CD4-positive, alpha-beta T cell (primary cell): ENCODE results near the gene ZNF431. TPM values are rescaled to one million over a fixed set of nuclear protein-coding genes. Genes with fewer than 3 reads are reported as not detected.

Experiments
- ATAC-seq: fragments of 200-7000 bp; cut with Tn5 transposase; one replicate; pipeline ENCODE4 v1.10.0; 2022; ENCODE audit warnings: mild to moderate bottlenecking; ENCODE audit not compliant: poor library complexity
- CTCF ChIA-PET: fragments of 350-600 bp; sonication (Branson Sonifier 250); formaldehyde crosslinking; loops from one replicate; lab custom pipeline; 2021; ENCODE audit warnings: antibody characterized with exemption, inconsistent platforms; lab: Charles Lee
- POLR2A ChIA-PET: fragments of 350-600 bp; sonication (Branson Sonifier 250); formaldehyde crosslinking; loops from one replicate; lab custom pipeline; 2021; ENCODE audit warnings: antibody characterized with exemption, inconsistent platforms; lab: Charles Lee
- DNase-seq, 14 experiments: peaks; one replicate each; pipeline ENCODE4 v3.0.0-alpha.2; 2013 to 2020; ENCODE audit warnings: mixed read lengths in 2 of 14
- H3K27ac ChIP-seq, 2 donors: one replicate each; pipeline versions ENCODE4 v1.5.1 to v1.7.0; 2013; ENCODE audit warnings: low read length in 2 of 2, low read depth in 1 of 2, mild to moderate bottlenecking in 1 of 2
- H3K27me3 ChIP-seq, 2 experiments: 1 replicate in 1 of 2; 2 replicates in 1 of 2; pipeline versions ENCODE4 v1.6.1 to v1.7.0; 2013; ENCODE audit warnings: low read length in 2 of 2, control low read depth in 1 of 2, mild to moderate bottlenecking in 1 of 2, moderate library complexity in 1 of 2; ENCODE audit not compliant: insufficient read depth in 2 of 2, control insufficient read depth in 1 of 2
- H3K36me3 ChIP-seq: one replicate; pipeline ENCODE4 v1.6.1; 2013; ENCODE audit warnings: low read length, control low read depth; ENCODE audit not compliant: insufficient read depth
- H3K4me1 ChIP-seq: one replicate; pipeline ENCODE4 v1.6.1; 2013; ENCODE audit warnings: low read length, control low read depth; ENCODE audit not compliant: insufficient read depth
- H3K4me3 ChIP-seq: one replicate; pipeline ENCODE4 v1.5.1; 2013; ENCODE audit warnings: mild to moderate bottlenecking, low read length, moderate library complexity
- H3K9me3 ChIP-seq, 2 experiments: 1 replicate in 1 of 2; 2 replicates in 1 of 2; pipeline versions ENCODE4 v1.6.1 to v1.7.0; 2013; ENCODE audit warnings: low read length in 2 of 2, mild to moderate bottlenecking in 2 of 2, control low read depth in 1 of 2, moderate library complexity in 1 of 2; ENCODE audit not compliant: control insufficient read depth in 1 of 2, insufficient read depth in 1 of 2
- H3K27ac Mint-ChIP-seq: one replicate; pipeline ENCODE4 v1.8.0; 2020; ENCODE audit warnings: mixed read lengths
- H3K27me3 Mint-ChIP-seq: one replicate; pipeline ENCODE4 v1.8.0; 2021; ENCODE audit warnings: mixed read lengths
- H3K36me3 Mint-ChIP-seq: one replicate; pipeline ENCODE4 v1.8.0; 2021; ENCODE audit warnings: low read depth, mixed read lengths
- H3K4me1 Mint-ChIP-seq: one replicate; pipeline ENCODE4 v1.8.0; 2021; ENCODE audit warnings: low read depth, mixed read lengths
- H3K4me3 Mint-ChIP-seq: one replicate; pipeline ENCODE4 v1.8.0; 2020; ENCODE audit warnings: mild to moderate bottlenecking, mixed read lengths
- H3K9me3 Mint-ChIP-seq: one replicate; pipeline ENCODE4 v1.8.0; 2020; ENCODE audit warnings: mixed read lengths
- intact Hi-C, 2 experiments: fragments of 100-400 bp; cut with DNase I in 1 of 2; cut with micrococcal nuclease in 1 of 2; formaldehyde crosslinking; loops; one replicate each; pipeline versions ENCODE4 v1.15.1 to v1.9.0; 2023 to 2025; cut with DNase I, micrococcal nuclease
- total RNA-seq, 174 experiments: library from RNA in 2 of 174; stranded (reverse) in 2 of 174; gene quantifications; one replicate each; pipeline ENCODE4 v1.2.3 and lab custom pipeline; 2021 to 2026
- TF ChIP-seq, protein P1 (sequence below): fragments of 200-600 bp; IDR thresholded peaks from one replicate; pipeline ENCODE4 v1.8.0; 2022; ENCODE audit warnings: antibody characterized with exemption, mild to moderate bottlenecking

Gene ZNF431
- total RNA-seq, 2 experiments from 2014 or later = 24.6 to 25.9 TPM

DNA sequence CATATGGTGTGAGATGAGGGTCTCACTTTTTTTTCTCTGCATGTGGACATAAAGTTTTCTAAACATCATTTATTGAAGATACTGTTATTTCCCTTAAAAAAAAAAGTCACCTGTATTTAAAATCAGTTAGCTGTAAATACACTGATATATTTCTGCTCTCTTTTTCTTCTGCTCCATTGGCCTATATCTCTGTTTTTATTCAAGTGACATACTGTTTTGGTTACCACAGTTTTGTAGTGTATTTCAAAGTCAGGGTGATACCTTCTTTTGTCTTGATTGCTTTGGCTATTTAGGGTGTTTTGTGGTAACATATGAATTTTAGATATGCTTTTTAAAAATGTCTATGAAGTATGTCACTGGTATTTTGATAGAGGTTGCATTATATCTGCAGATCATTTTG is 15.8 kb upstream of the ZNF431 start:
- DNase-seq = no peak

DNA sequence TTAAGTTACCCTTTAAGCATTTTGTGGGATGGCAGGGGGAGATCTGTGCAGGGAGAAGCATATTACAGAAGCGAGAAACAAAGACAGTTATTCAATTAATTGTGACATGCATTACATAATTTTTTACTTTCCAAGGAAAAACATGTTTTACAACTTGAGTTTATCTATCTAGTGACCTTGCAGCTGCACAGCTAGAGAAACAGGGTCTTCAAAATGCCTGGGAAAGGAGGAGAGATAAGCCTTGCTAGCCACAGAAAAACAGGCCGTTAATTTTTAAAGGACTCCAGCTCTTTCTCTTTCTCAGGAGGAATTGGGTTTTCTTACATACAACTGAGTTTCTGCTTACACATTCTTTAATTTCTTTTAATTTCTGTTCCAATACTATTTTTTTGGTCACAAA is 14.8 kb upstream of the ZNF431 start:
- Histone ChIP-seq H3K4me3 (no peak overlapping the region), H3K4me1 (no peaks in the 10 kb centered on the region), H3K27ac (no peak overlapping the region), H3K27me3 (no peaks in the 10 kb centered on the region), H3K9me3 (peaks cover 4 to 14% of the 10 kb centered on the region in 2 experiments), H3K36me3 (no peaks in the 10 kb centered on the region)
- peaks cover 5% of the 10 kb centered on the region for H3K9me3 Mint-ChIP-seq
- intact Hi-C loops = no loop called here
- ChIA-PET POLR2A (interaction anchor here (0.7 kb wide), 1 partner anchor 28 kb away, joined by 3 read pairs; no protein-coding TSS in a partner anchor), CTCF (no interaction called here)
- no peak overlapping the region for H3K4me3 Mint-ChIP-seq
- ATAC-seq = no peak
- no peaks in the 10 kb centered on the region for H3K4me1 Mint-ChIP-seq
- no peak for DNase-seq
- peaks cover 4% of the 10 kb centered on the region for H3K36me3 Mint-ChIP-seq
- TF ChIP-seq, protein P1, sequence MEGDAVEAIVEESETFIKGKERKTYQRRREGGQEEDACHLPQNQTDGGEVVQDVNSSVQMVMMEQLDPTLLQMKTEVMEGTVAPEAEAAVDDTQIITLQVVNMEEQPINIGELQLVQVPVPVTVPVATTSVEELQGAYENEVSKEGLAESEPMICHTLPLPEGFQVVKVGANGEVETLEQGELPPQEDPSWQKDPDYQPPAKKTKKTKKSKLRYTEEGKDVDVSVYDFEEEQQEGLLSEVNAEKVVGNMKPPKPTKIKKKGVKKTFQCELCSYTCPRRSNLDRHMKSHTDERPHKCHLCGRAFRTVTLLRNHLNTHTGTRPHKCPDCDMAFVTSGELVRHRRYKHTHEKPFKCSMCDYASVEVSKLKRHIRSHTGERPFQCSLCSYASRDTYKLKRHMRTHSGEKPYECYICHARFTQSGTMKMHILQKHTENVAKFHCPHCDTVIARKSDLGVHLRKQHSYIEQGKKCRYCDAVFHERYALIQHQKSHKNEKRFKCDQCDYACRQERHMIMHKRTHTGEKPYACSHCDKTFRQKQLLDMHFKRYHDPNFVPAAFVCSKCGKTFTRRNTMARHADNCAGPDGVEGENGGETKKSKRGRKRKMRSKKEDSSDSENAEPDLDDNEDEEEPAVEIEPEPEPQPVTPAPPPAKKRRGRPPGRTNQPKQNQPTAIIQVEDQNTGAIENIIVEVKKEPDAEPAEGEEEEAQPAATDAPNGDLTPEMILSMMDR = no peak
- H3K27ac Mint-ChIP-seq = no peak overlapping the region
- peaks cover 3% of the 10 kb centered on the region for H3K27me3 Mint-ChIP-seq

More for the DNA sequence above, 15.8 kb upstream of the ZNF431 start:
- H3K4me1 ChIP-seq = no peaks in the 10 kb centered on the region
- CTCF ChIA-PET = no interaction called here
- no peaks in the 10 kb centered on the region for H3K36me3 ChIP-seq
- Mint-ChIP-seq H3K9me3 (peaks cover 5% of the 10 kb centered on the region), H3K36me3 (peaks cover 4% of the 10 kb centered on the region), H3K27me3 (peaks cover 3% of the 10 kb centered on the region), H3K27ac (no peak overlapping the region), H3K4me3 (no peak overlapping the region), H3K4me1 (no peaks in the 10 kb centered on the region)
- no peak for ATAC-seq
- no peak overlapping the region for H3K4me3 ChIP-seq
- peaks cover 4 to 15% of the 10 kb centered on the region in 2 experiments for H3K9me3 ChIP-seq
- TF ChIP-seq, protein P1 = no peak
- POLR2A ChIA-PET = no interaction called here
- intact Hi-C loops = no loop called here
- no peak overlapping the region for H3K27ac ChIP-seq
- no peaks in the 10 kb centered on the region for H3K27me3 ChIP-seq

DNA sequence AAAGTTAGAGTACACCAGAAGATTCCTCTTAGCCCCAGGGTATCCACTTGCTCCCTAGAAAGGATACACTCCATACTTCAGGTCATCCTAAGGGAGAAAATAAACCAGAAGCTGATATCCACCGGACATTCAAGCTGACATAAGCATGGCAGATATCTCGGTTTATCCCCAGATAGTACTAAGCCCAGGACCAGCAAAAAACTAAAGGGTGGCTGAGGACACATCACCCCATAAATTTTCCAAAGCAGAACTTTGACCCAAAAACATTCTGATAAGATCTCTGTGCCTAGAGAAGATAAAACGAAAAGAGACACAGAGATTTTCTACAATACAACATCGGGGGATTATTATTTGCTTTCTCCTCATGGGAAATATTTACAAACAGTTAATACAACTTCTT is 13.9 kb upstream of the ZNF431 start:
- Histone ChIP-seq H3K27ac (no peak overlapping the region), H3K4me1 (no peaks in the 10 kb centered on the region), H3K27me3 (no peaks in the 10 kb centered on the region), H3K9me3 (peaks cover 4 to 11% of the 10 kb centered on the region in 2 experiments), H3K4me3 (no peak overlapping the region), H3K36me3 (no peaks in the 10 kb centered on the region)
- CTCF ChIA-PET = no interaction called here
- Mint-ChIP-seq H3K27me3 (peaks cover 3% of the 10 kb centered on the region), H3K4me3 (no peak overlapping the region), H3K36me3 (peaks cover 4% of the 10 kb centered on the region), H3K9me3 (peaks cover 5% of the 10 kb centered on the region), H3K27ac (no peak overlapping the region), H3K4me1 (no peaks in the 10 kb centered on the region)
- no peak for ATAC-seq
- intact Hi-C loops = no loop called here
- no peak for DNase-seq
- POLR2A ChIA-PET = interaction anchor here (0.7 kb wide), 1 partner anchor 29 kb away, joined by 3 read pairs; no protein-coding TSS in a partner anchor
- TF ChIP-seq, protein P1 = no peak
